Muscle of back (tissue), 11 donors: ENCODE results near the gene AK2. TPM values are rescaled to one million over a fixed set of nuclear protein-coding genes. Genes with fewer than 3 reads are reported as not detected.
"Not testable (repeated sequence)": the region's sequence is repeated elsewhere in the genome, so short reads cannot be mapped to it uniquely, and the experiment has no call there.

ENCODE experiments used
- DNase-seq, 3 donors: peaks; one replicate each; pipeline versions ENCODE4 v3.0.0 to v3.0.0-alpha.2; 2013
- polyA plus RNA-seq, 10 donors: library from polyadenylated mRNA; unstranded; fragments of 120-200 nt; gene quantifications; one replicate each; pipeline ENCODE4 v1.2.1, GENCODE V29; 2013; ENCODE audit not compliant: insufficient read length in 10 of 10

The AK2 gene
- polyA plus RNA-seq, 10 donors = 101 to 150 (median 118) TPM

GRCh38 chr1:32978854-32979253, 57.8 kb downstream of the AK2 start:
- no peak for DNase-seq

DNA sequence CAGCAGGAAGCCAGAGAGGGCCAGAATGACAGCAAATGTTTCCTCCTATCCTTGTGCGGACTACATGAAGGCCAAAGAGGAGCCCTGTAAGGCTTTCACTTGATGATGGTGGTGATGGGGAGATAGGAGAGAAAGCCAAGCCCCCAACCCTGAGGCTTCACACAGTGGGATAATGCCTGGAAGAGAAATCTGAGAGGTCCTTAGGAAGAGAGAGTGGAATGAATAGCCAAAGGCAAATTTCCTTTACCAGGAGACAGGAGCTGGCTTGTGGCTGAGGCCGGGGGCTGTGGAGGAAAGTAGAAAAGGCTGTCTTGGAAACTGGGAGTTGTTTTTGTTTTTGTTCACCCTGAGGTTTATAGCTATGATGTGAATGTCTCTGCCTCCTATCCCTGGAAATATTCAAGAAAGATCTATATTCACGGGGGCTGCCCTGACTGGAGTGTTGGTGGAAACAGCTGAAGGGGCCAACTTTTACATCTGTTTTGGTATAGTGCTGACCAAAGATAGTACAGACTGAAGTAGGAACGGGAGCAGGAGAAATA, 59.1 kb downstream of the AK2 start:
- DNase-seq = no peak

GRCh38 chr1:32975055-32975454, 61.6 kb downstream of the AK2 start:
- DNase-seq = not testable (repeated sequence)

GRCh38 chr1:32973458-32973857, 63.2 kb downstream of the AK2 start:
- DNase-seq = not testable (repeated sequence)

GRCh38 chr1:32972814-32973428, 63.8 kb downstream of the AK2 start:
- peak in 2 of 3 donors; percentile 52 to 80 for DNase-seq

- DNase-seq = no peak
These were observed 65.1 kb downstream of the AK2 start for GRCh38 chr1:32971576-32971975.

GRCh38 chr1:32971156-32971555, 65.5 kb downstream of the AK2 start:
- DNase-seq = no peak

DNA sequence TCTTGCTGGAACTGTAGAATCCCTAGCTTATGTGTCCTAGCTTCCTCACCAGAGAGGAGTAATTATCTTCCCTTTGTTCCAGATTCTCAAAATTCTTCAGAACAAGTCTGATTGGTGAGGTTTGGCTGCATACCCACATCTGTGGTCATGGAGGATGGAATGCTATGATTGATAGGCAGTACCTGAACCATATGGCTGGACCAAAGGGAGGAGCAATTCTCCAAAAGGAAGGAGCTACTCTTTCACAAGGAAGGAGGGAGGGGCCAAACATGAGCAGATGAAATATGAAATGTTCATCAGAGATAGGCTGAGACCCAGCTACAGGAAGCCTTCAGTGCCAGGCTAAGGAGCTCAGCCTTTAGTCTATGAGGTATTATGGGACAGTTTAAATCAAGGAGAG, 67.1 kb downstream of the AK2 start:
- DNase-seq = no peak

DNA sequence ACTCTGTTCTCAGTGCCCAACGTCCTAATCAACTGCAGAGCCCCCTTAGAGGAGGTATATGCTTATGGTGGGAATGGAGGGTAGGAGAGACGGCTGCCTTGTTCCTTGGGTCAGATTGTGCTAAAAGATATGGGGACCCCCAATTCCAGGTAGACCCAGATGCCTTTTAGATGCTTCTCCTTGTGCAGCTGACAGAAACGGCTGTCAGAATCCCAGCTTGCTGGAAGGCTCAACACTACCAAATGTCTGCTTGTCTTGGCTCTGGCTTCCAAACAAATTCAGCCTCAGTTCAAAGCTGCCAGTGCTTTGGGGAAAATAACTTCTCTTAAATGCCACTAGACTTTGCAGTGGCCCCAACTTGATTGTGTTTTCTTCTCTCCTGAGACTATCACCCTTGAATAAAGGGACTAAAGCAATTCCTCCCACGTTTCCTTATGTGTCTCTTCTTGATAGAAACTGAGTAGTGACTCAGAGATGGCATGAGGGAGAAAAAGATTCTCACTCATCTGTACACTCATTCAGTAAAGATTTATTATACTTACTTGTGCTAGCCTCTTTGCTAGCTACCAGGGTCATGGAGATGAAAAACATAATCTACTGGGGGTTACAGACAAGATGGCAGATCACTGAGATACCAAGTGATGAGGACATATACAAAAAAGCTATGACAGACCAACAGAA, 68.7 kb downstream of the AK2 start:
- DNase-seq = no peak

DNA sequence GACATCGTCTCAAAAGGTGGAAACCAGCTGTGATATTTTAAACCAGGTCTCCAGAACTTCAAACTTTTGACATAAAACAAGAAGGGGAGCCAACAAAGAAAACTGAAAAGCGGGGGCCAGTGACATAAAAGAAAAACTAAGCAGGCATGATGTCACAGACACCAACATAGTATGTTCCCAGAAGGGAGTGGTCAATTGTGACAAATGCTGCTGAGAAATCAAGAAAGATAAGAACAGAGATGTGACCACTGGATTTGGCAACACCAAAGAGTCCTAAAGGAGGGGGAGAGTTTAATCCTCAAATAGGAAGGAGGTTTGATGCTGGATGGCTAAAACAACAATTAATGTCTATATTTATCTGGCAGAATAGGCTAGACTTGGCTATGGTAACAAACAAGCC, 69.8 kb downstream of the AK2 start:
- no peak for DNase-seq

DNA sequence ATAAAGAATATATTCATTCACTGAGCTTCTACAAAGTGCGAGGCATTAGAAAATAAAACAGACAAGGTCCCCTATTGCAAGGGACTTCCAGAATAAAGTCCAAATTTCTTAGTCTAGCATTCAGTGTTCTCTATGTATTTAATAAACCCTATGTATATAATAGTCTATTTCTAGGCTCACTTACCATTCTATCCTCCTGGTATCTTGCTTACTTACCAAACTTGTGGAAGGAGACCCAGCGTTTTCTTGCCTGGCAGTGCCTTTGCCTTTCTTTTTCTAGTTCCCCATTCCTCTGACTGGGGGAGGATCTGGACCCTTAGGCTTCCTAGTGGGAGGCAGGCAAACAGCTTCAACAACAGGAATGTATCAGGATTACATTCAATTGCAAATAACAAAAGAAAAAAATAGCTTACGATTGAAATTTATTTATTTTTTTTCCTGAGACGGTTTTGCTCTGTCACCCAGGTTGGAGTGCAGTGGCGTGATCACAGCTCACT, 71.4 kb downstream of the AK2 start:
- no peak for DNase-seq

- DNase-seq = peak; percentile 89 to 97 (median 94)
These were observed 72.0 kb downstream of the AK2 start, which contains the start of gene RNF19B for GRCh38 chr1:32964461-32965250. RNF19B (minus strand) TSS chr1:32964809; CDS start chr1:32964685, 124 bp downstream.

DNA sequence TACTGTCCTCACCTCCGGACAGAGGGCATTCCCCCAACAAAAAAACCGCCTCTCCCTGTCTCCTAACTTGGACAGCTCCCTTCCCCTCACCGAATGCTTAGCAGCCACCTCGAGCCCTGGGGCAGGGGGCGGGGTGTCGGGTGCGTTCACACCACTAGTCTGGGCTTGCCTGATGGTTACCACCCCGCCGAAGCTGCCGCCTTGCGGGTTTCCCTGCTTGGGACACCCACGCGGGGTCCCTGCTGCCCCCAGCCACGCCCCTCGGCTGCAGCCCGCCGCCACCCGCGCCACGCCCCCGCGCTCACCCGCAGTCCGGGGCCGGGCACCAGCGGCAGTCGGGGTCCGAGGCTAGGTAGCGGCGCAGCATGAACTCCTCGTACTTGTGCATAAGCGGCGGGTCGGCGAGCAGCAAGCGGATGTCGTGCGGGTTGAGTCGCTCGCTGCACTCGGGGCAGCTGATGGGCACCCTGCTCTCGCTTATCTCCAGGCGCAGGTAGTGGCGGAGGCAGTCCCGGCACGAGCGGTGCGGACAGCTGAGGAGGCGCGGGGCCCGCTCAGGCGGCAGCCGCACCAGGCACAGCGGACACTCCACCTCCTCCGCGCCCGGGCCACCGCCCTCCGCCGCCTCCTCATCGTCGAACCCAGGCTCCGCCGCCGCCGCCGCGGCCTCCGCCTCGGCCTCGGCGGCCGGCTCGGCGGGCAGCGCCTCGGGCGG, 72.8 kb downstream of the AK2 start:
- peak in 2 of 3 donors; percentile 44 to 76 for DNase-seq

- no peak for DNase-seq
These were observed 74.3 kb downstream of the AK2 start for GRCh38 chr1:32962248-32962896.

DNA sequence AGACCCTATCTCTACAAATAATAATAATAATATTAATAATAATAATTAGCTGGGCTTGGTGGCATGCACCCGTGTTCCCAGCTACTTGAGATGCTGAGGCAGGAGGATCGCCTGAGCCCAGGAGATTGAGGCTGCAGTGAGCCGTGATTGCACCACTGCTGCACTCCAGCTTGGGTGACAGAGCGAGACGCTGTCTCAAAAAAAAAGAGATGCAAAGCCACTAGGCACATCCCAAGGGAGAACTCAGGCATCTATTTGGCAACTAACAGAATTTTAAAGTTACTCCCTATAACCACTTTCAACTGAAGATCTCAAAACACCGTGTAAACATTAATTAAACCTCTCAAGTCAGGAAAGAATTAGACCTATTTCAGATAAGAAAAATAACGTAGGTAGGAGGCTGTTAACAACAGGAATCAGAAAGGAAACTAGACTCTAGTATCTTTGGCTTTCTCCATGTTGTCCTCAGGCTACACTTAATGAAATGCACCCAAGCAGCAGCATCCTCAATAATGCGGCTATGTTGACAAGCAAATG, 75.8 kb downstream of the AK2 start:
- DNase-seq = no peak

- no peak for DNase-seq
These were observed 76.3 kb downstream of the AK2 start for GRCh38 chr1:32960342-32960741.

DNA sequence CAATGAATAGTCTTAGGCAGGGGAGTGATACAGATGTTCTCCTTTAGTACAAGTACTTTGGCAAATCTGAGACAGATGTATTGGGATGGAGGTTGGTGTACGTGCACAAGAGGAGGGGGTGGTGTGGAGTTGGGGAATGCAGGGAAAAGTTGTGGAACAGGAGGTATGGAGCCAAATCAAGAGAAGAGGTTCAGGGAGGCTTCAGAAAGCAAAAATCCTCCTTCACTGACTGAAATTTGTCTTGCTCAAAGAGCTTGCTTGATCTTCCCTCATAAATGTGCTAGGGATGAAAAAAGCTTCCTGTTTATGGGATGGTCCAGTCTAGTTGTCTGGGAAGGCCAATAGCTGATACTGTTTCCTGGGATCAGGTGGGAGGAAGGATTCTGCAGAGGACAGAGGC, 77.9 kb downstream of the AK2 start:
- DNase-seq = no peak
